Measurements from ENCODE around the gene CELF3.

Gene CELF3

DNA sequence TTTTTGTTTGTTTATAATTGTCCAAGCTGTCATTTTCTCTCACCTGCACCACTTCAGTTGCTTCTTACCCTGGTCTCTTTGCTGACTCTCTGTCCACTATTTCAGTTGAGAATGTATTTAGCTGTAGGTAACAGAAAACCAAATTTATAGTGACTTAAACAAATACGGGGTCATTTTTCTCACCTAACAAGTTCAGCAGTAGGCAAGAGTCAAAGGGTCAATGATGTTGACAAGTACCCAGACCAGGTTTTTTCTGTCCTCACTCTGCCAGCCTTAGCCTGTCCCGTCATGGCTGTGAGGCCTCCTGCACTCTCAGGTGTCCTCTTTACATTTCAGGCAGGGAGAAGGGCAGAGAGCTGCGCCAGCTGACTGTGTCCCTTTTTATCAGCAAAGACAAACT, 16.5 kb upstream of the CELF3 start:
- H3K4me3 ChIP-seq (ENCODE audit: low read length): no peak overlapping the region
- H3K9me3 ChIP-seq (ENCODE audit: insufficient read depth, low read length): peaks cover 12% of the 10 kb centered on the region; the same call in 1 of the 2 replicates
- peaks cover 16% of the 10 kb centered on the region for H3K27me3 ChIP-seq (ENCODE audit: low read depth, low read length)
- no peak overlapping the region for H3K9ac ChIP-seq (ENCODE audit: low read length)
- no peaks in the 10 kb centered on the region for H4K20me1 ChIP-seq (ENCODE audit: insufficient read depth, low read length)
- no peak overlapping the region for H3K4me2 ChIP-seq (ENCODE audit: low read length)
- peaks cover 3% of the 10 kb centered on the region for H3K36me3 ChIP-seq (replicated peaks; ENCODE audit: low read depth, low read length)
- H3K4me1 ChIP-seq (ENCODE audit: low read length): no peaks in the 10 kb centered on the region
- no peaks in the 10 kb centered on the region for H3K79me2 ChIP-seq (ENCODE audit: low read length)
- no peak overlapping the region for H2AFZ ChIP-seq (ENCODE audit: low read depth, low read length)
- H3K27ac ChIP-seq (ENCODE audit: low read length): no peak overlapping the region
- TF ChIP-seq EZH2phosphoT487 (IDR thresholded peaks at IDR 0.05; ENCODE audit: low read depth): no peak

- H3K27me3 ChIP-seq (ENCODE audit: low read depth, low read length): peaks cover 16% of the 10 kb centered on the region
Observed at GRCh38 chr1:151729966-151730291, 13.3 kb upstream of the CELF3 start.

GRCh38 chr1:151729157-151729965, 12.8 kb upstream of the CELF3 start:
- Histone ChIP-seq H4K20me1 (ENCODE audit: insufficient read depth, low read length) (no peaks in the 10 kb centered on the region), H3K9ac (ENCODE audit: low read length) (no peak overlapping the region), H3K4me3 (ENCODE audit: low read length) (no peak overlapping the region), H3K4me2 (ENCODE audit: low read length) (no peak overlapping the region), H3K36me3 (replicated peaks; ENCODE audit: low read depth, low read length) (no peaks in the 10 kb centered on the region), H3K27me3 (ENCODE audit: low read depth, low read length) (peaks cover 18% of the 10 kb centered on the region), H3K4me1 (ENCODE audit: low read length) (no peaks in the 10 kb centered on the region), H2AFZ (ENCODE audit: low read depth, low read length) (no peak overlapping the region), H3K27ac (ENCODE audit: low read length) (no peak overlapping the region), H3K79me2 (ENCODE audit: low read length) (no peaks in the 10 kb centered on the region), H3K9me3 (ENCODE audit: insufficient read depth, low read length) (no peaks in the 10 kb centered on the region)
- no peak for TF ChIP-seq EZH2phosphoT487 (IDR thresholded peaks at IDR 0.05; ENCODE audit: low read depth)
- TF ChIP-seq CTCF (IDR thresholded peaks at IDR 0.05; ENCODE audit: low read depth, low read length): no peak

More at GRCh38 chr1:151729966-151730291, 13.3 kb upstream of the CELF3 start:
- Histone ChIP-seq H2AFZ (ENCODE audit: low read depth, low read length) (no peak overlapping the region), H3K36me3 (replicated peaks; ENCODE audit: low read depth, low read length) (no peaks in the 10 kb centered on the region), H3K9ac (ENCODE audit: low read length) (no peak overlapping the region), H3K27ac (ENCODE audit: low read length) (no peak overlapping the region), H3K4me1 (ENCODE audit: low read length) (no peaks in the 10 kb centered on the region), H4K20me1 (ENCODE audit: insufficient read depth, low read length) (no peaks in the 10 kb centered on the region), H3K4me3 (ENCODE audit: low read length) (no peak overlapping the region), H3K4me2 (ENCODE audit: low read length) (no peak overlapping the region), H3K79me2 (ENCODE audit: low read length) (no peaks in the 10 kb centered on the region), H3K9me3 (ENCODE audit: insufficient read depth, low read length) (no peaks in the 10 kb centered on the region)
- TF ChIP-seq EZH2phosphoT487 (IDR thresholded peaks at IDR 0.05; ENCODE audit: low read depth) (no peak), CTCF (IDR thresholded peaks at IDR 0.05; ENCODE audit: low read depth, low read length) (no peak)

DNA sequence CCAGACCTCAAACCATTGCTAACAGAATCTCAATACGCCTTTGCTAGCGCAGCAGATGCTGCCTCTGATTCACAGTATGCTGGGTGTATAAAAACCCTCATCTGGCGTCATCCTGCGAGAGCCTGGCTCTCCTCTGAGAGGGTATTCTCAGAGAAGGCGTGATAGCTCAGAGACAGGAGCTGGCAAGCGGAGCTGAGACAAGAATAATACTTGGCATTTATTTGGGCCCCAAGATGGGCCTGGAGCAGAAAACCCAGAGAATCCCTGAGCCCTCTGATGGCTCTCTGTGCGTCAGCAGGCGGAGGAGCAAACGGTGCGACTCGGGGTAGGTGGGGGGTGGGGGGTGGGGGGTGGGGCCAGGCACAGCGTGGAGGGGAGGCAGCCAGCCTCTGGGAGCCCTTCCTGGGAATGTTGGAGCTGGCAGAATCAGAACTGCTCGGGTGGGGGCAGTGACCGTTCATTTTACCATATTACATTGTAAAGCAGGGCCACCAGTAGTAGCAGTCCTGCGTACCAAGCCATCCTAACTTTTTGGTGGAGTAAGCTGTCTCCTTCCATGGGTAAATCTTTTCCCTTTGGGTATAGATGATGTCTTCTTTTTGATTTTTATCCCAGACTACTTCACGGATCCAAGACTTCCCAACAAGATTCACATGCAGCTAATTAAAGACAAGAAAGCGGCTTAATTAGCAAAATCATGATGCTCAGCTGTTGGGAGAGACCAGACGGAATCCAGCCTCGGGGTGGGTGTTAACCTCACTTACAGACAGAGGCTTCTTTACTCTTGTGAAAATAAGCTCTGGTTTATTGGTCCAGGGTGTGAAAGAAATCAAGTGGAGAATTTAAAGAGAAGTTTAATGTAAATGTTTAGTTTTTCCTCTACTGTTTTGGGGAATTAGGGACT, 11.8 kb upstream of the CELF3 start:
- H3K9ac ChIP-seq (ENCODE audit: low read length): no peak overlapping the region
- H3K4me2 ChIP-seq (ENCODE audit: low read length): no peak overlapping the region
- no peaks in the 10 kb centered on the region for H3K79me2 ChIP-seq (ENCODE audit: low read length)
- H3K27me3 ChIP-seq (ENCODE audit: low read depth, low read length): peaks cover 20% of the 10 kb centered on the region
- TF ChIP-seq EZH2phosphoT487 (IDR thresholded peaks at IDR 0.05; ENCODE audit: low read depth) (no peak), CTCF (IDR thresholded peaks at IDR 0.05; ENCODE audit: low read depth, low read length) (no peak)
- no peaks in the 10 kb centered on the region for H3K9me3 ChIP-seq (ENCODE audit: insufficient read depth, low read length)
- H2AFZ ChIP-seq (ENCODE audit: low read depth, low read length): no peak overlapping the region
- H3K27ac ChIP-seq (ENCODE audit: low read length): no peak overlapping the region
- H4K20me1 ChIP-seq (ENCODE audit: insufficient read depth, low read length): no peaks in the 10 kb centered on the region
- H3K4me3 ChIP-seq (ENCODE audit: low read length): no peak overlapping the region
- H3K4me1 ChIP-seq (ENCODE audit: low read length): no peaks in the 10 kb centered on the region
- no peaks in the 10 kb centered on the region for H3K36me3 ChIP-seq (replicated peaks; ENCODE audit: low read depth, low read length)

Data from OCI-LY3 (cell line).